Cardiac fibroblast (primary cell): Measurements from ENCODE around the gene DCLRE1B.

ENCODE experiments used
- DNase-seq, 2 donors: peaks; one replicate each; pipeline versions ENCODE4 v3.0.0 to v3.0.0-alpha.2; 2010; ENCODE audit warnings: low read depth in 2 of 2
- H3K4me3 ChIP-seq, 2 donors: replicated peaks in 1 of 2; 1 replicate in 1 of 2; 2 replicates in 1 of 2; pipeline ENCODE4 v1.5.1; 2011; ENCODE audit warnings: low read depth in 2 of 2, low read length in 2 of 2, mild to moderate bottlenecking in 2 of 2, moderate library complexity in 1 of 2
- TF ChIP-seq, protein P1 (sequence below): IDR thresholded peaks from one replicate; pipeline ENCODE4 v1.5.1; 2011; ENCODE audit warnings: low read depth, mild to moderate bottlenecking, low read length, inconsistent platforms

Gene DCLRE1B

DNA sequence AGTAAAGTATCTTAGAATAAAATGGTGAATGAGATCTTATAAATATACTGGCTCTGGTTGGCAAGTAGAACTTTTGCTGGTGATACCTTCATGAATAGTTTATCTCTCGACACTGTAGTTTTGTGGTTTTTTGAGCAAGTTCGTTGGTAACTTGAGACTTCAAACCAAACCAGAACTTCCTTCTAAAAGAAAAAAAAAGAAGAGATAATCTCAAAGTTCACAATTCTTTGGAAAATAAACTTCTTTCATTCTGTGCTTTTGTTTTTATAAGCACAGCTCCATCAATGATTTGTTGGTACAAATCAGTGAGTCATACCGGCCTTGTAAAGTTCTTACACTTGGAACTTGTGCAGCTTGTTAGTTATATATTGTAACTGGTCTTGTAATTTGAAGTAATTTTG, 26.3 kb downstream of the DCLRE1B start:
- peak; percentile 55 to 65 for DNase-seq
- TF ChIP-seq, protein P1, sequence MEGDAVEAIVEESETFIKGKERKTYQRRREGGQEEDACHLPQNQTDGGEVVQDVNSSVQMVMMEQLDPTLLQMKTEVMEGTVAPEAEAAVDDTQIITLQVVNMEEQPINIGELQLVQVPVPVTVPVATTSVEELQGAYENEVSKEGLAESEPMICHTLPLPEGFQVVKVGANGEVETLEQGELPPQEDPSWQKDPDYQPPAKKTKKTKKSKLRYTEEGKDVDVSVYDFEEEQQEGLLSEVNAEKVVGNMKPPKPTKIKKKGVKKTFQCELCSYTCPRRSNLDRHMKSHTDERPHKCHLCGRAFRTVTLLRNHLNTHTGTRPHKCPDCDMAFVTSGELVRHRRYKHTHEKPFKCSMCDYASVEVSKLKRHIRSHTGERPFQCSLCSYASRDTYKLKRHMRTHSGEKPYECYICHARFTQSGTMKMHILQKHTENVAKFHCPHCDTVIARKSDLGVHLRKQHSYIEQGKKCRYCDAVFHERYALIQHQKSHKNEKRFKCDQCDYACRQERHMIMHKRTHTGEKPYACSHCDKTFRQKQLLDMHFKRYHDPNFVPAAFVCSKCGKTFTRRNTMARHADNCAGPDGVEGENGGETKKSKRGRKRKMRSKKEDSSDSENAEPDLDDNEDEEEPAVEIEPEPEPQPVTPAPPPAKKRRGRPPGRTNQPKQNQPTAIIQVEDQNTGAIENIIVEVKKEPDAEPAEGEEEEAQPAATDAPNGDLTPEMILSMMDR, result no peak
- peak overlapping the region in 1 of 2 donors; percentile 31 for H3K4me3 ChIP-seq

DNA sequence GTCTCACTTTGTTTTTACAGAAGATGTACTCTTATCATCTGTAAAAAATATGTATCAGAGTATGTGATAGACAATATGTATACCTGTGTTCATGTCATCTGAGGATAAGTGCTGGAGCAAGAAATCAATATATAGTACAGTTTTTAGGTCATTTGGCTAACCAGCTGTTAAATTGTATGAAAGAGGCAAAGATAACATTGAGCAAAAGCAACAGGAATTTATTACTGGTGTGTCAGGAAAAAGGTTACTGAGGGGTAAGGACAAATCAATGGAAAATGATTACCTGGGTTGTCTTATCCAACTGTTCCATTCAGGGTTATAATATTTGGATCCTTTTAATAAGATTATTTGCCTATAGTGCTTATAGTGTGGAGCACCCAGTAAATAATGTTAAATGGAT, 28.9 kb downstream of the DCLRE1B start:
- no peak for DNase-seq
- H3K4me3 ChIP-seq, result no peak overlapping the region

DNA sequence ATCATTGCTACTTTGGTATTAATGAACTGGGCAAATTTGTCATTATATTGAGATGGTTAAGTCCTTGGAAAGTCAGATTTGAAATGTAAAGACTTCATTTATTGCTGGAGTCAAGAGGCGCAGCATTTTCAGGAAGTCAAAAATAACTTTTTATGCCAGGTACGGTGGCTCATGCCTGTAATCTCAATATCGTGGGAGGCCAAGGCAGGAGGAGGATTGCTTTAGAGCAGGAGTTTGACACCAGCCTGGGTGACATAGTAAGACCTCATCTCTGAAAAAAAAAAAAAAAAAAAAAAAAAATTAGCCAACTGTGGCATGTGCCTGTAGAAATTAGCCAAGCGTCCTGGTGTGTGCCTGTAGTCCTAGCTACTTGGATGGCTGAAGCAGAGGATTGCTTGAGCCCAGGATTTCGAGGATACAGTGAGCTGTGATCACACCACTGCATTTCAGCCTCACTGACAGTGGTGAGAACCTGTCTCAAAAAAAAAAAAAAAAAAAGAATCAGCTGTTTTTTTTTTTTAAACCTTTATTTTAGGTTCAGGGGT, 29.5 kb downstream of the DCLRE1B start:
- no peak for DNase-seq
- TF ChIP-seq, protein P1, result no peak
- H3K4me3 ChIP-seq, result no peak overlapping the region

More for the DNA sequence above, 28.9 kb downstream of the DCLRE1B start:
- TF ChIP-seq, protein P1, result no peak

DNA sequence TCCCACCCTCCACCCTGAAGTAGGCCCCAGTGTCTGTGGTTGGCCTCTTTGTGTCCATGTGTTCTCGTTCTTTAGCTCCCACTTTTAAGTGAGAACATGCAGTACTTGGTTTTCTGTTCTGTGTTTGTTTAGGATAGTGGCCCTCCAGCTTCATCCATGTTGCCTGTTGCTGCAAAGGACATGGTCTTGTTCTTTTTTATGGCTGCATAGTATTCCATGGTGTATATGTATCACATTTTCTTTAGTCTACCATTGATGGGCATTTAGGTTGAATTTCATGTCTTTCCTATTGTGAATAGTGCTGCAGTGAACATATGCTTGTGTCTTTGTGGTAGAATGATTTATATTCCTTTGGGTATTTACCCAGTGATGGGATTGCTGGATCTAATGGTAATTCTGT, 30.1 kb downstream of the DCLRE1B start:
- TF ChIP-seq, protein P1, result no peak
- no peak overlapping the region for H3K4me3 ChIP-seq
- DNase-seq, result no peak

DNA sequence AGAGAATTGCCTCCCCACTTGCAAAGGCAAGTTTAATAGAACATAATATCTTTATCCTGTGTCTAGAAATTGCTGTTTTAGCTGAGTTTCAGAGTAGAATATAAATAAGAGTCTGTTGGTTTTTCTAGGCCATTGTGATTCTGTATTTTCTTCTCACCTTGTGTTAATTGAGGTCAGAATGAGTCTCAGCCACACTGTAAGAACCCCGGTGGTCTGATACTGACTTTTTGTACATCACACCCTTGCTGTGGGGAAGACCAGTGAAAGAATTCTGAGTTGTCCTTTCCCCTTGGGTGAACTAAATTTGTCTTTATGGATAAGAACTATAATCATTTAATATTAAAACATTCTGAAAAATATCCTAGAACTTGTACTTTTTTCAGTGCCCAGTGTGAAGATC, 30.8 kb downstream of the DCLRE1B start:
- TF ChIP-seq, protein P1, result no peak
- DNase-seq, result no peak
- H3K4me3 ChIP-seq, result no peak overlapping the region

DNA sequence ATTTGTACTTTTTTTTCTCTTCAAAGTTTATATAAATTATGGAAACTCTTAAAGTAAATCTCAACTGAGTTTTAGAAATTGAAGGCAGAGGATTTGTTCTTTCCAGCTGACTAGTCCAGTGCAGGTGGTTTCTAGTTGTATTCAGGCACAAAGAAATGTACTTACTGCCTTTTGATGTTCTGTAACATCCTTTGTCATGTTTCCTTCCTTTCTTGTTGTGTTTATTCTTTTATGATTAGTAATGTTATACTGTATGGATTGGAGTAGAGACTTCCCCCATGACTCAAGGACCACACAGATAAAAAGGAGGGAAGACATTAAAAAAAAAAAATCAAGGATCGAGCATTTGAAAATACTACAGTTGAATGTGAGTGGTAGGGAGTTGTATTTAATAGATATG, 32.0 kb downstream of the DCLRE1B start:
- TF ChIP-seq, protein P1, result no peak
- DNase-seq, result peak in 1 of 2 donors; percentile 63
- no peak overlapping the region for H3K4me3 ChIP-seq

DNA sequence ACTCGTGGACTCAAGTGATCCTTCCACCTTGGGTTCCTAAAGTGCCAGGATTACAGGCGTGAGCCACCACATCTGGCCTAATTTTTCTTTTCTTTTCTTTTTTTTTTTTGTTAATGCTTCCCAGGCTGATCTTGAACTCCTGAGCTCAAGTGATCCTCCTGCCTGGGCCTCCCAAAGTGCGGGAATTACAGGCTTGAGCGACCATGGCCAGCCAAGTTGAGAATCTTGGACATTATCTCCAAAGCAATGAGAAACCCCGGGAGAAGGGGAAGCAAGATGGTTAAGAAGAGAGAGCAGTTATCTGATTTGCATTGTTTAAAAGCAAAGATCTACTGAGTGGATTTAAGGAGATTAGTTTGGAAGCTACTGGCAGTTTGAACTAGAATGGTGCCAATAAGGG, 33.1 kb downstream of the DCLRE1B start:
- no peak overlapping the region for H3K4me3 ChIP-seq
- TF ChIP-seq, protein P1, result no peak
- no peak for DNase-seq
